Ishikawa (cell line): ENCODE data around the gene ADAMTS13.

ENCODE experiments used
- CEBPB ChIP-seq: IDR thresholded peaks from 2 replicates; pipeline ENCODE4 v1.6.1; 2012
- EGR1 ChIP-seq: IDR thresholded peaks from 2 replicates; pipeline ENCODE4 v1.6.1; 2012
- EP300 ChIP-seq: IDR thresholded peaks from 2 replicates; pipeline ENCODE4 v1.6.1; 2012; ENCODE audit warnings: borderline replicate concordance
- NFIC ChIP-seq: IDR thresholded peaks from 2 replicates; pipeline ENCODE4 v1.6.1; 2012
- RAD21 ChIP-seq: IDR thresholded peaks from 2 replicates; pipeline ENCODE4 v1.6.1; 2012; ENCODE audit warnings: low read depth
- TAF1 ChIP-seq: IDR thresholded peaks from 2 replicates; pipeline ENCODE4 v1.6.1; 2012; ENCODE audit warnings: low read depth, mild to moderate bottlenecking
- TCF12 ChIP-seq: IDR thresholded peaks from 2 replicates; pipeline ENCODE4 v1.6.1; 2012; ENCODE audit warnings: low read depth
- USF1 ChIP-seq: IDR thresholded peaks from 2 replicates; pipeline ENCODE4 v1.6.1; 2012
- YY1 ChIP-seq: IDR thresholded peaks from 2 replicates; pipeline ENCODE4 v1.6.1; 2012; ENCODE audit warnings: low read depth
- TF ChIP-seq, protein P1 (sequence below): IDR thresholded peaks from 2 replicates; pipeline ENCODE4 v1.6.1; 2012

GRCh38 chr9:133397895-133398294 lies 24.3 kb upstream of the ADAMTS13 start:
- no peak for TF ChIP-seq EGR1
- no peak for TF ChIP-seq CEBPB
- no peak for TF ChIP-seq RAD21
- TF ChIP-seq EP300, result no peak
- TF ChIP-seq NFIC, result no peak
- no peak for TF ChIP-seq USF1
- no peak for TF ChIP-seq TCF12
- TF ChIP-seq, protein P1, sequence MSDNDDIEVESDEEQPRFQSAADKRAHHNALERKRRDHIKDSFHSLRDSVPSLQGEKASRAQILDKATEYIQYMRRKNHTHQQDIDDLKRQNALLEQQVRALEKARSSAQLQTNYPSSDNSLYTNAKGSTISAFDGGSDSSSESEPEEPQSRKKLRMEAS, result no peak
- no peak for TF ChIP-seq TAF1
- TF ChIP-seq YY1, result no peak
